ENCODE data around the gene SIGLEC8. TPM values are rescaled to one million over a fixed set of nuclear protein-coding genes. Genes with fewer than 3 reads are reported as not detected.
"Not testable (repeated sequence)": the region's sequence is repeated elsewhere in the genome, so short reads cannot be mapped to it uniquely, and the experiment has no call there.

Gene SIGLEC8
- total and polyA plus RNA-seq, 2 experiments from 2014 or later: 0.13 TPM; not detected in 1

DNA sequence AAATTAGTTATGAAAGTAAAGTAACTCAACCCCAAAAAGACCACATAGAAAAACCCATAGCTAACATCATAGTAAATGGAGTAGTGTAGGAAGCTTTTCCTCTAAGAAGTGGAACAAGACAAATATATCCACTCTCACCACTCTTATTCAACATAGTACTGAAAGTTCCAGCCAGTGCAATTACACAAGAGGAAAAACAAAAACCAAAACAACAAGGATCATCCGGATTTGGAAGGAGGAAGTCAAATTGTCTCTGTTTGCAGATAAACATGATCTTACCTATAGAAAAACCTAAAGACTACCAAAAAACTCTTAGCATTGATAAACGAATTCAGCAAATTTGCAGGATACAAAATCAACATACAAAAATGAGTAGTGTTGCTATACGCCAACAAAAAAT lies 8.5 kb upstream of the SIGLEC8 start:
- Histone ChIP-seq H3K9me2 (replicated peaks; ENCODE audit: insufficient read depth) (no peaks in the 10 kb centered on the region), H3K27me3 (peaks cover 5% of the 10 kb centered on the region), H3K4me3 (no peak overlapping the region), H3K4me1 (ENCODE audit: insufficient read depth) (no peaks in the 10 kb centered on the region), H3K9me3 (ENCODE audit: low read depth) (no peaks in the 10 kb centered on the region), H3K27ac (no peak overlapping the region), H3K79me2 (no peaks in the 10 kb centered on the region), H4K20me1 (ENCODE audit: insufficient read depth, poor library complexity, severe bottlenecking) (no peaks in the 10 kb centered on the region), H2AFZ (no peak overlapping the region), H3K4me2 (no peak overlapping the region), H3K36me3 (replicated peaks; ENCODE audit: insufficient read depth, low read depth) (no peaks in the 10 kb centered on the region)
- 52% methylated on average over 3 of the region's 3 CpGs for WGBS (ENCODE audit: low lambda C conversion rate, missing lambda C conversion rate)
- TF ChIP-seq EZH2 (IDR thresholded peaks at IDR 0.05; ENCODE audit: borderline replicate concordance) (no peak), EZH2phosphoT487 (IDR thresholded peaks at IDR 0.05; ENCODE audit: low read depth, severe bottlenecking, unreplicated experiment) (no peak)
- TF ChIP-seq, protein P1, sequence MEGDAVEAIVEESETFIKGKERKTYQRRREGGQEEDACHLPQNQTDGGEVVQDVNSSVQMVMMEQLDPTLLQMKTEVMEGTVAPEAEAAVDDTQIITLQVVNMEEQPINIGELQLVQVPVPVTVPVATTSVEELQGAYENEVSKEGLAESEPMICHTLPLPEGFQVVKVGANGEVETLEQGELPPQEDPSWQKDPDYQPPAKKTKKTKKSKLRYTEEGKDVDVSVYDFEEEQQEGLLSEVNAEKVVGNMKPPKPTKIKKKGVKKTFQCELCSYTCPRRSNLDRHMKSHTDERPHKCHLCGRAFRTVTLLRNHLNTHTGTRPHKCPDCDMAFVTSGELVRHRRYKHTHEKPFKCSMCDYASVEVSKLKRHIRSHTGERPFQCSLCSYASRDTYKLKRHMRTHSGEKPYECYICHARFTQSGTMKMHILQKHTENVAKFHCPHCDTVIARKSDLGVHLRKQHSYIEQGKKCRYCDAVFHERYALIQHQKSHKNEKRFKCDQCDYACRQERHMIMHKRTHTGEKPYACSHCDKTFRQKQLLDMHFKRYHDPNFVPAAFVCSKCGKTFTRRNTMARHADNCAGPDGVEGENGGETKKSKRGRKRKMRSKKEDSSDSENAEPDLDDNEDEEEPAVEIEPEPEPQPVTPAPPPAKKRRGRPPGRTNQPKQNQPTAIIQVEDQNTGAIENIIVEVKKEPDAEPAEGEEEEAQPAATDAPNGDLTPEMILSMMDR (IDR thresholded peaks at IDR 0.05; ENCODE audit: poor library complexity): no peak
- no peak for DNase-seq (ENCODE audit: low spot score)

DNA sequence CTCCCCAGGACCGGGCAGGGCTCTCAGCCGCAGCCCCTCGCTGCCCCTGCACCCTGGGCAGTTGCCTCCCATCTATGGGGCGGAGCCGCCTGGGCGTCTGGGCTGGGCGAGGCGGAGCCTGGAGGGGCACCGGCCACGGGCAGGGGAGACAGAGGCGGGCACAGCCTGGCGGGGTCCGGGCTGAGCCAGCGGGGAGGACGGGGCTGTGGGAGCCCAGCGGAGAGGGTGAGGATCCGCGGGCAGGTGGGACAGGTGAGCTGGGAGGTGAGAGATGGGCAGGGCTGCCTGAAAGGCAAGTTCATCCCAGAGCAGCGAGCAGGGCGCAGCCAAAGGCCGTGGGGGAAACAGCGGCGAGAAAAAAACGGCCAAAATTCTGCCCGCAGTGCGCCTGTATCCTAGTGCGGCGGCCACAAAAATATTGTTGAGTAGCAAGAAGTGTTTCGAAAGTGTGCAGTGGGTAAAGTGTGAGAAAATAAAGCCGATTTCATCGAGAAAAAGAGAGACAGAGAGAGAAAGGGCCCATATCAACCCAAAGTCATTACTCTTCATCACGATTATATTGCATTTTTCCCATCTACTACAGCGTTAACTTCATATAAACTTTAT lies 5.8 kb upstream of the SIGLEC8 start:
- DNase-seq (ENCODE audit: low spot score); H3K36me3 ChIP-seq (replicated peaks; ENCODE audit: insufficient read depth, low read depth); H2AFZ ChIP-seq; H3K79me2 ChIP-seq; H3K4me2 ChIP-seq; H3K9me2 ChIP-seq (replicated peaks; ENCODE audit: insufficient read depth); H3K27me3 ChIP-seq; H3K27ac ChIP-seq; H3K9me3 ChIP-seq (ENCODE audit: low read depth); H4K20me1 ChIP-seq (ENCODE audit: insufficient read depth, poor library complexity, severe bottlenecking); H3K4me3 ChIP-seq; H3K4me1 ChIP-seq (ENCODE audit: insufficient read depth): not testable (repeated sequence)
- WGBS (ENCODE audit: low lambda C conversion rate, missing lambda C conversion rate): 59% methylated on average over 14 of the region's 33 CpGs

DNA sequence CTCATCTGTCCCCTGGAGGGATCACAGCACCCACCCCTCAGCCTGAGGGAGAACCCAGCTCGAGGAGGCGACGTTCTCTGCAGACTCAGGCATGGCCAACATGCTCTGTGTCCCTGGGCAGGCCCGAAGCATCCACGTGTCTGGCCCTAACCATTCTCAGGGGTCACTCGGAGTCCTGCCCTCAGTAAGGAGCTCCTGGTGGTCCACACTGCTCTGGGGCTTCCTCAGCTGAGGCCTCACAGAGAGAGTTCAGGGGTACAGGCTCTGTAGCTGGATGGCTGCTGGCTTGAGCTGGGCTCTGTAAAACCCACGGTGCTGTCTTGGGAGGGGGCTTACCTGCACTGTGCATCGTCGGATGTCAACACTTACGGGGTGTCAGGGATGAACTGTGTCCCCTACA lies 4.4 kb upstream of the SIGLEC8 start:
- H3K27me3 ChIP-seq: peaks cover 5% of the 10 kb centered on the region
- H3K4me1 ChIP-seq (ENCODE audit: insufficient read depth): no peaks in the 10 kb centered on the region
- 79% methylated on average over 10 of the region's 10 CpGs for WGBS (ENCODE audit: low lambda C conversion rate, missing lambda C conversion rate)
- no peaks in the 10 kb centered on the region for H3K9me3 ChIP-seq (ENCODE audit: low read depth)
- H3K4me3 ChIP-seq: no peak overlapping the region
- TF ChIP-seq EZH2 (IDR thresholded peaks at IDR 0.05; ENCODE audit: borderline replicate concordance): no peak
- TF ChIP-seq, protein P1 (IDR thresholded peaks at IDR 0.05; ENCODE audit: poor library complexity): no peak
- TF ChIP-seq EZH2phosphoT487 (IDR thresholded peaks at IDR 0.05; ENCODE audit: low read depth, severe bottlenecking, unreplicated experiment): no peak
- no peaks in the 10 kb centered on the region for H3K79me2 ChIP-seq
- no peak overlapping the region for H2AFZ ChIP-seq
- no peaks in the 10 kb centered on the region for H3K9me2 ChIP-seq (replicated peaks; ENCODE audit: insufficient read depth)
- no peaks in the 10 kb centered on the region for H4K20me1 ChIP-seq (ENCODE audit: insufficient read depth, poor library complexity, severe bottlenecking)
- DNase-seq (ENCODE audit: low spot score): no peak
- H3K36me3 ChIP-seq (replicated peaks; ENCODE audit: insufficient read depth, low read depth): no peaks in the 10 kb centered on the region
- no peak overlapping the region for H3K27ac ChIP-seq
- H3K4me2 ChIP-seq: no peak overlapping the region

DNA sequence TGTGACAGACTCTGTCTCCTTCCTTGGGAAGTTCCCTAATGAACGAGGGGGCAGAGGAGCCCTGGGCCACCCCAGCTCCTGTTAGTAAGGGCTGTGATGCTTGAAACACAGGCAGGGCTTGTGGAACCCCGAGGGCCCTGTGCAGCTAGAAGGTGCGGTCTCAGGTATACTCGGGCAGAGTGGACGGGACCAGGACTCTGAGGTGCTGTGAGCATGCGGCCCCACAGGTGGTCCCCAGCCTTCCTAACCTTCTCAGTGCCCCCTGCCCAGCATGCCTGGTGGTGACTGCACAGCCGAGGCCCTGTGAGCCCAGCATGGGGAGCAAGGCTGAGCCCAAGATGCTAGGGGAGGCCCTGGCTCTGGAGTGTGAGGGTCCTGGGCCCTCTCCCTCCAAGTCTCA lies 4.0 kb upstream of the SIGLEC8 start:
- Histone ChIP-seq H3K9me2 (replicated peaks; ENCODE audit: insufficient read depth) (no peaks in the 10 kb centered on the region), H4K20me1 (ENCODE audit: insufficient read depth, poor library complexity, severe bottlenecking) (no peaks in the 10 kb centered on the region), H3K4me1 (ENCODE audit: insufficient read depth) (no peaks in the 10 kb centered on the region), H3K36me3 (replicated peaks; ENCODE audit: insufficient read depth, low read depth) (no peaks in the 10 kb centered on the region), H3K4me3 (no peak overlapping the region), H3K4me2 (no peak overlapping the region), H3K27me3 (peaks cover 5% of the 10 kb centered on the region), H3K27ac (no peak overlapping the region), H2AFZ (no peak overlapping the region), H3K9me3 (ENCODE audit: low read depth) (no peaks in the 10 kb centered on the region), H3K79me2 (no peaks in the 10 kb centered on the region)
- TF ChIP-seq, protein P1 (IDR thresholded peaks at IDR 0.05; ENCODE audit: poor library complexity): no peak
- TF ChIP-seq EZH2 (IDR thresholded peaks at IDR 0.05; ENCODE audit: borderline replicate concordance) (no peak), EZH2phosphoT487 (IDR thresholded peaks at IDR 0.05; ENCODE audit: low read depth, severe bottlenecking, unreplicated experiment) (no peak)
- 67% methylated on average over 7 of the region's 7 CpGs for WGBS (ENCODE audit: low lambda C conversion rate, missing lambda C conversion rate)
- no peak for DNase-seq (ENCODE audit: low spot score)

All from hepatocyte (in vitro differentiated cells).